ENCODE data around the gene VSIR. TPM values are rescaled to one million over a fixed set of nuclear protein-coding genes. Genes with fewer than 3 reads are reported as not detected.

The VSIR gene
- total and polyA plus RNA-seq, 9 of the 15 experiments (the other 6 are each of a cell fraction or from before 2014, with no cell fraction given), result 0.14 to 20.5 (median 9.3) TPM

DNA sequence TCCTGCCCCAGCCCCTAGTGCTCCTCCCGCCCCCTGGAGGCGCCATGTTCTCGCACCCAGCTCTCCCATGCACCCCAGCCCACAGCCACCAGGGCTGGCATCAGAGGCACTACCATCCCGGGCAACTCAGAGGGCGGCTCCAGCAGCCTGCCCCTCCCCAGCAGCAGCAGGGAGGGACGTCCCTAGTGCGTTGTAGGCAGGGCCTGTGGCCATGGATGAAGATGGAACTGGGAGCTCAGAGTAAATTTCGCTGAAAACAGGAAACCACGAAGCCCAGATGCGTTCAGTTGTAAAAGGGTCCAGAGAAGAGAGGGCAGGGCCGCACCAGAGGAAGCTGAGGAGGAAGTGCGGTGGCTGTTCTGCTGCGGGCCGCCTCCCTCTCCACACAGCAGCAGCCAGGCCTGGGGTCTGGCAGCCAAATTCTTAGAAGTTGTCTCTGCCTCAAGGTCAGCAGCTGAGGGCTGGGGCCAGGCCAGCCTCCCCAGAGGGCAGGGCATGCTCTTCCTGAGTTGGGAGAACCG lies 24.6 kb downstream of the VSIR start (continued):
- TF ChIP-seq PRDM10 (IDR thresholded peaks at IDR 0.05; ENCODE audit: partially characterized antibody), result no peak
- TF ChIP-seq ZNF436 (CRISPR knock-in tag; IDR thresholded peaks at IDR 0.05), result no peak
- TF ChIP-seq, protein P1, sequence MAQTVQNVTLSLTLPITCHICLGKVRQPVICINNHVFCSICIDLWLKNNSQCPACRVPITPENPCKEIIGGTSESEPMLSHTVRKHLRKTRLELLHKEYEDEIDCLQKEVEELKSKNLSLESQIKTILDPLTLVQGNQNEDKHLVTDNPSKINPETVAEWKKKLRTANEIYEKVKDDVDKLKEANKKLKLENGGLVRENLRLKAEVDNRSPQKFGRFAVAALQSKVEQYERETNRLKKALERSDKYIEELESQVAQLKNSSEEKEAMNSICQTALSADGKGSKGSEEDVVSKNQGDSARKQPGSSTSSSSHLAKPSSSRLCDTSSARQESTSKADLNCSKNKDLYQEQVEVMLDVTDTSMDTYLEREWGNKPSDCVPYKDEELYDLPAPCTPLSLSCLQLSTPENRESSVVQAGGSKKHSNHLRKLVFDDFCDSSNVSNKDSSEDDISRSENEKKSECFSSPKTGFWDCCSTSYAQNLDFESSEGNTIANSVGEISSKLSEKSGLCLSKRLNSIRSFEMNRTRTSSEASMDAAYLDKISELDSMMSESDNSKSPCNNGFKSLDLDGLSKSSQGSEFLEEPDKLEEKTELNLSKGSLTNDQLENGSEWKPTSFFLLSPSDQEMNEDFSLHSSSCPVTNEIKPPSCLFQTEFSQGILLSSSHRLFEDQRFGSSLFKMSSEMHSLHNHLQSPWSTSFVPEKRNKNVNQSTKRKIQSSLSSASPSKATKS (CRISPR knock-in tag; IDR thresholded peaks at IDR 0.05), result peak; percentile 14; the same call in 1 of the 2 replicates
- no peak for TF ChIP-seq PHTF2 (CRISPR knock-in tag; IDR thresholded peaks at IDR 0.05)
- TF ChIP-seq ZNF324 (CRISPR knock-in tag; IDR thresholded peaks at IDR 0.05), result no peak
- TF ChIP-seq DPF2 (IDR thresholded peaks at IDR 0.05), result no peak
- no peak for TF ChIP-seq NFIC (IDR thresholded peaks at IDR 0.05)
- no peak for TF ChIP-seq TAF15 (IDR thresholded peaks at IDR 0.05; ENCODE audit: low read depth, low read length)
- no peak for TF ChIP-seq HLTF (IDR thresholded peaks at IDR 0.05)
- TF ChIP-seq, protein P2, sequence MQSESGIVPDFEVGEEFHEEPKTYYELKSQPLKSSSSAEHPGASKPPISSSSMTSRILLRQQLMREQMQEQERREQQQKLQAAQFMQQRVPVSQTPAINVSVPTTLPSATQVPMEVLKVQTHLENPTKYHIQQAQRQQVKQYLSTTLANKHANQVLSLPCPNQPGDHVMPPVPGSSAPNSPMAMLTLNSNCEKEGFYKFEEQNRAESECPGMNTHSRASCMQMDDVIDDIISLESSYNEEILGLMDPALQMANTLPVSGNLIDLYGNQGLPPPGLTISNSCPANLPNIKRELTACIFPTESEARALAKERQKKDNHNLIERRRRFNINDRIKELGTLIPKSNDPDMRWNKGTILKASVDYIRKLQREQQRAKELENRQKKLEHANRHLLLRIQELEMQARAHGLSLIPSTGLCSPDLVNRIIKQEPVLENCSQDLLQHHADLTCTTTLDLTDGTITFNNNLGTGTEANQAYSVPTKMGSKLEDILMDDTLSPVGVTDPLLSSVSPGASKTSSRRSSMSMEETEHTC (IDR thresholded peaks at IDR 0.05), result no peak
- peak; percentile 8; the same call in 1 of the 2 replicates for TF ChIP-seq REST (IDR thresholded peaks at IDR 0.05; ENCODE audit: borderline replicate concordance)
- TF ChIP-seq REST (CRISPR knock-in tag; IDR thresholded peaks at IDR 0.05; ENCODE audit: low read depth), result no peak
